Adrenal gland (tissue), 5 donors: ENCODE results near the gene FCAMR.

Source experiments
- CTCF ChIP-seq, 6 experiments: fragments of 450-650 bp in 4 of 6; fragments of 200-600 bp in 2 of 6; sonication (generic) in 1 of 6; IDR thresholded peaks; 1 replicate in 5 of 6; 2 replicates in 1 of 6; pipeline versions ENCODE4 v1.5.1 to v1.8.0; 2016 to 2021; ENCODE audit warnings: antibody characterized with exemption in 6 of 6, mild to moderate bottlenecking in 2 of 6, moderate library complexity in 1 of 6
- POLR2A ChIP-seq, 2 donors: fragments of 450-650 bp; IDR thresholded peaks; one replicate each; pipeline ENCODE4 v1.6.1; 2017; ENCODE audit warnings: antibody characterized with exemption in 2 of 2, mild to moderate bottlenecking in 2 of 2, moderate library complexity in 1 of 2
- donor health status: DM: no; HTN: no; CAD: no.

- TF ChIP-seq CTCF (IDR thresholded peaks at IDR 0.05) (no peak), POLR2A (IDR thresholded peaks at IDR 0.05) (no peak)
These were observed 8.0 kb upstream of the FCAMR start for GRCh38 chr1:206978259-206978658.
